NT2/D1 (cell line): Measurements from ENCODE around the gene C19orf81.

Experiments used
- DNase-seq: peaks from one replicate; pipeline ENCODE4 v3.0.0-alpha.2; 2011; ENCODE audit warnings: low read depth, low spot score
- H3K27me3 ChIP-seq: 2 replicates; pipeline ENCODE4 v1.6.0; 2011; ENCODE audit warnings: mild to moderate bottlenecking; ENCODE audit not compliant: insufficient read length, insufficient read depth
- H3K36me3 ChIP-seq: 2 replicates; pipeline ENCODE4 v1.6.1; 2011; ENCODE audit warnings: mild to moderate bottlenecking, low read length, mixed read lengths; ENCODE audit not compliant: insufficient read depth, insufficient read length
- H3K4me1 ChIP-seq: 2 replicates; pipeline ENCODE4 v1.5.1; 2011; ENCODE audit not compliant: insufficient read depth, insufficient read length
- H3K4me3 ChIP-seq: 2 replicates; pipeline ENCODE4 v1.5.1; 2011; ENCODE audit warnings: low read depth; ENCODE audit not compliant: insufficient read length
- H3K9ac ChIP-seq: 2 replicates; pipeline ENCODE4 v1.6.0; 2011; ENCODE audit warnings: low read depth; ENCODE audit not compliant: insufficient read length
- H3K9me3 ChIP-seq: 2 replicates; pipeline ENCODE4 v1.5.1; 2011; ENCODE audit warnings: mild to moderate bottlenecking, low read length; ENCODE audit not compliant: insufficient read depth
- SUZ12 ChIP-seq: IDR thresholded peaks from 2 replicates; pipeline ENCODE4 v1.6.1; 2011; ENCODE audit not compliant: insufficient read length, insufficient read depth; ENCODE audit errors: extremely low read depth
- YY1 ChIP-seq: IDR thresholded peaks from 2 replicates; pipeline ENCODE4 v1.6.1; 2011; ENCODE audit not compliant: insufficient read length, insufficient read depth
- ZNF274 ChIP-seq: IDR thresholded peaks from 2 replicates; pipeline ENCODE4 v1.6.1; 2011; ENCODE audit warnings: mild to moderate bottlenecking, low read depth, low read length

C19orf81 gene

DNA sequence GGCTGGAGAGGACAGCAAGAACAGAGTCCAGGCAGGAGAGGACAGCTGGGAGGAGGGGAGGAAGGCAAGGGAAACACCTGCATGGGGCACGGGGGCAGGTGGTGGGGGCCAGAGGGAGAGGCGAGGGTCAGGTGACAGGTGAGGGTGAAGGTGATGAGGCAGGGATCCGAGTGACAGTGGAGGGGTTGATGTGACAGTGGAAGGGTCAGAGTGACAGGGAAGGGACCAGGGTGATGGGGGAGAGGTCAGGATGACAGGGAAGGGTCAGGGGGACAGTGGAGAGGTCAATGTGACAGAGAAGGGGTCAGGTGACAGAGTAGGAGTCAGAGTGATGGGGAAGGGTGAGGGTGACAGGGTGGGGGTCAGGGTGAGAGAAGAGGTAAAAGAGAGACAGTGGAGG lies 29.1 kb downstream of the C19orf81 start:
- no peaks in the 10 kb centered on the region for H3K36me3 ChIP-seq
- H3K9ac ChIP-seq: peak overlapping the region; percentile 42
- no peak for TF ChIP-seq YY1
- TF ChIP-seq ZNF274: no peak
- TF ChIP-seq SUZ12: no peak
- peaks cover 8% of the 10 kb centered on the region for H3K4me1 ChIP-seq
- no peaks in the 10 kb centered on the region for H3K9me3 ChIP-seq
- H3K27me3 ChIP-seq: peaks cover 21% of the 10 kb centered on the region
- DNase-seq: no peak
- no peak overlapping the region for H3K4me3 ChIP-seq

DNA sequence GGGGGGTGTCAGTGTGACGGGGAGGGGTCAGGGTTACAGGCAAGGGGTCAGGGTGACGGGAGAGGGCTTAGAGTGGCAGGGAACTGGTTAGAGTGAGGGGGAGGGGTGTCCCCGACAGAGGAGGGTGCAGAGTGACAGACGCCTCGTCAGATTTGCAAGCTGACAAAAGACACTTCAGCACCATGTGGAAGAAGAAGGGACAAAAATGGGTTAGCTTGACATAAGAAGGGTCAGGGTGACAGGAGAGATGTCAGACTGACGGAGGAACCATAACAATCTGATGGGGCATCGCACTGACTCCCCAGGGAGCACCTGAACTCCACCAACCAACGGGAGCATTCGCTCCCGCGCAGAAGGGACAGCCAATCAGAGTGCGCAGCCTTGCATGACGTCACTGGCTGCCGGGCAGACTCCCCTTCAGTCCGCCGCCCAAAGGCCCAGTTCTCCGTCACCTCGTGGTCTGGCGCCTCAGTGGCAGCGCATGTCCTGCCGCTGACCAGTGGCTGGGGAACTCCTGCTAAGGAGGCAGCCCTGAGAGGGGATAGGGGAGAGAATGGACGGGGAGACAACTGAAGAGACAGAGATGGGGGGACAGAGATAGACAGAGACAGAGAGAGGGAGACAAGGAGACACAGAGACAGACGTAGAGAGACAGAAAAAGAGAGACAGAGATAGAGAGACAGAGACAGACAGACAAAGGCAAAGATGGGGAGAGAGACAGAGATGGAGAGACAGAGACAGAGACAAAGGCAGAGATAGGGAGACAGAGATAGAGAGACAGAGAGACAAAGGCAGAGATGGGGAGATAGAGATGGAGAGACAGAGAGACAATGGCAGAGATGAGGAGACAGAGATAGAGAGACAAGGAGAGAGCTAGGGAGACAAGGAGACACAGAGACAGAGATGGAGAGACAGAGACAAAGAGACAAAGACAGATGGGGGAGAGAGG lies 30.2 kb downstream of the C19orf81 start:
- no peak overlapping the region for H3K9ac ChIP-seq
- H3K27me3 ChIP-seq: peaks cover 21% of the 10 kb centered on the region
- no peak for TF ChIP-seq ZNF274
- no peak for TF ChIP-seq YY1
- TF ChIP-seq SUZ12: no peak
- H3K9me3 ChIP-seq: no peaks in the 10 kb centered on the region
- no peak overlapping the region for H3K4me3 ChIP-seq
- H3K36me3 ChIP-seq: no peaks in the 10 kb centered on the region
- peaks cover 6% of the 10 kb centered on the region for H3K4me1 ChIP-seq
- DNase-seq: no peak

DNA sequence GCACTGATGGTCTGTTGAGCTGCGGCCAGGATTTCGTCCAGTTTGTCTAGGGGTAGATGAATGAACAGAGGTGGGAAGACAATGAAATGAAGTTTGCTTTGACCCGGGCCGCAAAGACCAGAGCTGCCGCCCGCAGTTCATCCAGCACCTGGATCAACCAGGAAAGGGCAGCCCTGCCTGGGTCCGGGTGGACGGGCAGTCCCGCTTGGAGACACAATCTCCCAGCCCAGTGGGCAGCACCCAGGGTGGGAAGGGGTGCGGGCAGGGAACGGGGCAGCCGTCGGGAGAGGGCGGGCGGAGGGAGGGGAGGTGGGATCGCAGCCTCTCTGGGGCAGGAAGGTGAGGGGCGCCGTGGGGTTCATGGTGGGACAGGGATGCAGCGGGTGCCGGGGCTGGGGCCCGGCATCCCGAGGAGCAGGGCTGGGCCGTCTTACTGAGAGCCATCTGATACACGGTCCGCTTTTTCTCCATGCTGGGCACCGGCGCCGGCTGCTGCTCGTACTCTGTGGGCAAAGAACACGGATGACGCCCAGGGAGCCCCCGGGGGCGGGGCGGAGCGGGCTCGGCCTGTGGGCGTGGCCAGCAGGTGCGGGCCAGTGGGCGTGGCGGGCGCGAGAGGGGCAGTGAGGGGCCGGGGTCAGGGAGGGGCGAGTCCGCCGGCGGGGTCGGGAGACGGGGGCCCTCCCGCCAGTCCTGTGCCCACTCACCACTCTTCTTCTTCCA lies 37.2 kb downstream of the C19orf81 start:
- TF ChIP-seq SUZ12: no peak
- no peak for TF ChIP-seq YY1
- no peak for TF ChIP-seq ZNF274
- Histone ChIP-seq H3K4me3 (no peak overlapping the region), H3K9me3 (no peaks in the 10 kb centered on the region), H3K4me1 (no peaks in the 10 kb centered on the region), H3K36me3 (no peaks in the 10 kb centered on the region), H3K9ac (no peak overlapping the region), H3K27me3 (peaks cover 23% of the 10 kb centered on the region)
- DNase-seq: no peak

DNA sequence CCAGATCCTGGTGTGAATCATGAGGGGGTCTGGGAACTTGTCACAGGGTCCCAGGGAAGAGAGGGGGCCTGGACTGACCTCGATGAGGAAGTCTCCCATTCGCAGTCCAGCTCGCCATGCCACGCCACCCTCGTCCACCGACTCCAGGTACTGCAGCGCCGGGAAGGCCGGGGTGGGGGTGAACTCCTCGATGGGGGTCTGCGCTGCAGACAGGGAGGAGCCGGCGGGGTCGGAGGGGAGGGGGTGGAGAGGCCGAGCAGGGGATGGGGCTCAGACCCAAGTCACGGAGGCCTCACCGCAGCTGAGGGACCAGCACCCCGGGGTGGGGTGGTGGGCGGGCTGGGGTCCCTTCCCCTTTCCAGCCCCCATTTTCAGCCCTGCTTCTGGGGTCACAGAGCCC lies 39.5 kb downstream of the C19orf81 start:
- TF ChIP-seq ZNF274 (no peak), YY1 (no peak), SUZ12 (no peak)
- Histone ChIP-seq H3K4me1 (peaks cover under 1% of the 10 kb centered on the region), H3K36me3 (no peaks in the 10 kb centered on the region), H3K27me3 (peaks cover 43% of the 10 kb centered on the region), H3K4me3 (no peak overlapping the region), H3K9ac (no peak overlapping the region), H3K9me3 (no peaks in the 10 kb centered on the region)
- DNase-seq: no peak

DNA sequence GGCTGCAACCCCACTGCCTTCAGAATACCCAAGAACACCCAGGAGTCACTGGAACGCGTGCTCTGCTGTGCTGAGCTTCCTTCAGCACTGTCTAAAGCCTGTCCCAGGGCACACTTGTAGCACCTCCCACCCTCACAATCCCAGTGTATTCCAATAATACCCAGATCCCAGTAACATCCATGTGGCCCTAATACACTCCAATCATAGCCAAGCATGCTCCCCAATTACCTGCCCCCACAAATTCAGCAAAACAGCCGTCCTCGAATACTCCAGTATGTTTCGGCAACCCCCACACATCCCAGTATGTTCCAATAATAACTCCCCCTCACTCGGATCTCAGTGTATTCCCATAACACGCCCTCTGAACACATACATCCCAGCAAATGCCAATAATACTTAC lies 41.2 kb downstream of the C19orf81 start:
- Histone ChIP-seq H3K4me3 (no peak overlapping the region), H3K9ac (no peak overlapping the region), H3K27me3 (peaks cover 52% of the 10 kb centered on the region), H3K9me3 (no peaks in the 10 kb centered on the region), H3K4me1 (peaks cover 4% of the 10 kb centered on the region), H3K36me3 (no peaks in the 10 kb centered on the region)
- no peak for DNase-seq
- no peak for TF ChIP-seq SUZ12
- no peak for TF ChIP-seq ZNF274
- no peak for TF ChIP-seq YY1

DNA sequence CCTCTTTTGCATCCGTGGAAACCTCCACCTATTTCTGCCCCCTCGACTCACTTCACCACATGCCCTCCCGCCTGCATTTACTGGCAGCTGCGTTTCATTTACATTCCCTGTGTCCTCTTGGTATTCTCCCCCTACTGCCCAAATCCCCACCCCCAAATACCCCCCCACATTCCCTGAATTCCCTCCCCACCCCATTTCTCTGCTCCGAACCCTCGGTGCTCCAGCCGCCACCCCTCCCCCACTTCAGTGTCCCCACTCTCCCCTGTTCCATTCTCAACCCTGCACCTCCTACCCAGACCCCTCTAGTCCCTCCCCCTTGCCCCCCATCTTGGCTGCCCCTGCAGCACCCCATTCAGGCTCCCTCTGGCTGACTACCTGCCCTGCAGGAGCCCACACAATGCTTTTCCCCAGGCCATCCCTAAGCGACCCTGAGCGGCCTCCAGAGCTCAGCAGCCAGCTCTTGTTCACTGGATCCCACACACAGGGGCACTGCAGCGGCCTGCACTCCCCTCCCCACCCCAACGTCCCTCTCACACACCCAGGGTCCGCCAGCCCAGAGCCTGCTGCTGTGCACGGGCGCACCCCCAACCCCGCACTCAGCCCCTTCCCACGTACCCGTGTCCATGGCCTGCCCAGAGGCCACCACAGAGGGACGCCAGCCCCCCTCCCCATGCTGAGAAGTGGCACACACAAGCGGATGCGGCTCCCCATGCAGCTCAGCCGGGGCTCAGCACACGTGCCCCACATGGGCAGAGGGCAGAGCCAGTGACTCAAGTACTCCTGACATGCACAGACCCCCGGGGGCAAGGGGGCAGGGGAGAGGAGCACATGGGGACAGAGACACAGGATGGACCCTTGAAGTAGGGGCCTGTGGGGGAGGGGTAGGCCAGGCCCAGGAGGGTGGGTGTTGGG lies 44.1 kb downstream of the C19orf81 start:
- no peak overlapping the region for H3K4me3 ChIP-seq
- H3K27me3 ChIP-seq: peaks cover 79% of the 10 kb centered on the region
- DNase-seq: no peak
- no peaks in the 10 kb centered on the region for H3K36me3 ChIP-seq
- TF ChIP-seq SUZ12 (peak; percentile 43), ZNF274 (no peak), YY1 (no peak)
- peak overlapping the region; percentile 32 for H3K9ac ChIP-seq
- H3K9me3 ChIP-seq: no peaks in the 10 kb centered on the region
- H3K4me1 ChIP-seq: peaks cover 9% of the 10 kb centered on the region
